ENCODE results near the gene CARD10. TPM values are rescaled to one million over a fixed set of nuclear protein-coding genes. Genes with fewer than 3 reads are reported as not detected.

CARD10 gene
- total and polyA plus RNA-seq, 2 of the 13 experiments (the other 11 are each of a cell fraction or from before 2014, with no cell fraction given), result 35.2 to 55.8 TPM

DNA sequence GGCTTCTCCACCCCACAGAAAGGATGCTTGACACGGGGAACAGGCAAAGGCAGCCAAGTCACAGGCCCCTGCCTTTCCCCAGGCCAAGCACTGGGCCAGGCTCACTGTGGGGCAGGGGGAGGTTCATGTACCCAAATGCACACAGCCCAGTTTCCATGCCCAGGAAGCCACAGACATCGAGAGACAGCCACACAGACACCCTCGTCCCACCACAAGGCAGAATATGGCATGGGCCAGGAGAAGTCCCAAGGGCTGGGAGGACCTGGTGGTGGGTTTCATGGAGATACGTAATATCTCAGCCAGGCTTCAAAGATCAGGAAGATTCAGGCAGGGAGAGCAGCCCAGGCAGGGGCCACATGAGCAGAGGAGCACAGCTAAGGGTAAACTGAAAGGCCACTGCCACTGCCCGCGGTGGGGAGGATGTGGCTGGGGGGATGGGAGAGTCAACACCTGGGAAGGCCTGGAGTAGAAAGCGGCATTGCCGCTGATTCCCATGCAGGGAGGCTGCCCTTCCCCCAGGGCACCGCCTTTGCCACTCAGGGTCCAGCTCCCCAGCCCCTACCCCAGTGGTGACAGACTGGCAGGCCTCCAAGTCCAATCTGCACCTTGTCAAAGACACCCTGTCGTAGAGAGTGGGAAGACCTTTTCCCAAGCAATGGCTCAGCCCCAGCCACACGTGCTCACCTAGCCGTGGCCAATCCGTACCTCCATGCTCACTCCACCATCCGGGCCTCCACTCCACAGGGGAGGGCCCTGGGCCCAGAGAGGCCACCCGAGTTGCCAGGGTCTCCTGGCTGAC lies 30.7 kb downstream of the CARD10 start (continued):
- TF ChIP-seq, protein P1, sequence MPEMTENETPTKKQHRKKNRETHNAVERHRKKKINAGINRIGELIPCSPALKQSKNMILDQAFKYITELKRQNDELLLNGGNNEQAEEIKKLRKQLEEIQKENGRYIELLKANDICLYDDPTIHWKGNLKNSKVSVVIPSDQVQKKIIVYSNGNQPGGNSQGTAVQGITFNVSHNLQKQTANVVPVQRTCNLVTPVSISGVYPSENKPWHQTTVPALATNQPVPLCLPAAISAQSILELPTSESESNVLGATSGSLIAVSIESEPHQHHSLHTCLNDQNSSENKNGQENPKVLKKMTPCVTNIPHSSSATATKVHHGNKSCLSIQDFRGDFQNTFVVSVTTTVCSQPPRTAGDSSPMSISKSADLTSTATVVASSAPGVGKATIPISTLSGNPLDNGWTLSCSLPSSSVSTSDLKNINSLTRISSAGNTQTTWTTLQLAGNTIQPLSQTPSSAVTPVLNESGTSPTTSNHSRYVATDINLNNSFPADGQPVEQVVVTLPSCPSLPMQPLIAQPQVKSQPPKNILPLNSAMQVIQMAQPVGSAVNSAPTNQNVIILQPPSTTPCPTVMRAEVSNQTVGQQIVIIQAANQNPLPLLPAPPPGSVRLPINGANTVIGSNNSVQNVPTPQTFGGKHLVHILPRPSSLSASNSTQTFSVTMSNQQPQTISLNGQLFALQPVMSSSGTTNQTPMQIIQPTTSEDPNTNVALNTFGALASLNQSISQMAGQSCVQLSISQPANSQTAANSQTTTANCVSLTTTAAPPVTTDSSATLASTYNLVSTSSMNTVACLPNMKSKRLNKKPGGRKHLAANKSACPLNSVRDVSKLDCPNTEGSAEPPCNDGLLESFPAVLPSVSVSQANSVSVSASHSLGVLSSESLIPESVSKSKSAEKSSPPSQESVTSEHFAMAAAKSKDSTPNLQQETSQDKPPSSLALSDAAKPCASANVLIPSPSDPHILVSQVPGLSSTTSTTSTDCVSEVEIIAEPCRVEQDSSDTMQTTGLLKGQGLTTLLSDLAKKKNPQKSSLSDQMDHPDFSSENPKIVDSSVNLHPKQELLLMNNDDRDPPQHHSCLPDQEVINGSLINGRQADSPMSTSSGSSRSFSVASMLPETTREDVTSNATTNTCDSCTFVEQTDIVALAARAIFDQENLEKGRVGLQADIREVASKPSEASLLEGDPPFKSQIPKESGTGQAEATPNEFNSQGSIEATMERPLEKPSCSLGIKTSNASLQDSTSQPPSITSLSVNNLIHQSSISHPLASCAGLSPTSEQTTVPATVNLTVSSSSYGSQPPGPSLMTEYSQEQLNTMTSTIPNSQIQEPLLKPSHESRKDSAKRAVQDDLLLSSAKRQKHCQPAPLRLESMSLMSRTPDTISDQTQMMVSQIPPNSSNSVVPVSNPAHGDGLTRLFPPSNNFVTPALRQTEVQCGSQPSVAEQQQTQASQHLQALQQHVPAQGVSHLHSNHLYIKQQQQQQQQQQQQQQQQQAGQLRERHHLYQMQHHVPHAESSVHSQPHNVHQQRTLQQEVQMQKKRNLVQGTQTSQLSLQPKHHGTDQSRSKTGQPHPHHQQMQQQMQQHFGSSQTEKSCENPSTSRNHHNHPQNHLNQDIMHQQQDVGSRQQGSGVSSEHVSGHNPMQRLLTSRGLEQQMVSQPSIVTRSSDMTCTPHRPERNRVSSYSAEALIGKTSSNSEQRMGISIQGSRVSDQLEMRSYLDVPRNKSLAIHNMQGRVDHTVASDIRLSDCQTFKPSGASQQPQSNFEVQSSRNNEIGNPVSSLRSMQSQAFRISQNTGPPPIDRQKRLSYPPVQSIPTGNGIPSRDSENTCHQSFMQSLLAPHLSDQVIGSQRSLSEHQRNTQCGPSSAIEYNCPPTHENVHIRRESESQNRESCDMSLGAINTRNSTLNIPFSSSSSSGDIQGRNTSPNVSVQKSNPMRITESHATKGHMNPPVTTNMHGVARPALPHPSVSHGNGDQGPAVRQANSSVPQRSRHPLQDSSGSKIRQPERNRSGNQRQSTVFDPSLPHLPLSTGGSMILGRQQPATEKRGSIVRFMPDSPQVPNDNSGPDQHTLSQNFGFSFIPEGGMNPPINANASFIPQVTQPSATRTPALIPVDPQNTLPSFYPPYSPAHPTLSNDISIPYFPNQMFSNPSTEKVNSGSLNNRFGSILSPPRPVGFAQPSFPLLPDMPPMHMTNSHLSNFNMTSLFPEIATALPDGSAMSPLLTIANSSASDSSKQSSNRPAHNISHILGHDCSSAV (CRISPR knock-in tag; IDR thresholded peaks at IDR 0.05; ENCODE audit: borderline replicate concordance), result no peak; the same call in 1 of the 2 replicates
- TF ChIP-seq POLR2A (IDR thresholded peaks at IDR 0.05; ENCODE audit: insufficient read depth in 1 of 2, low read depth in 2 of 2, low read length in 2 of 2) (peak in 1 of 2 experiments; percentile 35; a peak in 1 of 4 replicates), HOXD1 (CRISPR knock-in tag; IDR thresholded peaks at IDR 0.05) (no peak), FOXA1 (IDR thresholded peaks at IDR 0.05) (no peak), FOXA1 (CRISPR knock-in tag; IDR thresholded peaks at IDR 0.05) (peak; percentile 89), KLF15 (CRISPR knock-in tag; IDR thresholded peaks at IDR 0.05; ENCODE audit: borderline replicate concordance) (no peak), THAP11 (CRISPR knock-in tag; IDR thresholded peaks at IDR 0.05) (peak; percentile 50; the same call in 1 of the 2 replicates), NFKB2 (CRISPR knock-in tag; IDR thresholded peaks at IDR 0.05; ENCODE audit: borderline replicate concordance) (peak; percentile 20; the same call in 1 of the 2 replicates), RARG (CRISPR knock-in tag; IDR thresholded peaks at IDR 0.05; ENCODE audit: low read depth) (no peak), ZSCAN31 (CRISPR knock-in tag; IDR thresholded peaks at IDR 0.05; ENCODE audit: low read depth) (no peak), ZSCAN29 (CRISPR knock-in tag; conservative IDR thresholded peaks at IDR 0.05) (0 out of 2 replicates have a peak, but pooled peaks have one; percentile 52), TBP (CRISPR knock-in tag; IDR thresholded peaks at IDR 0.05) (no peak), GATAD1 (CRISPR knock-in tag; IDR thresholded peaks at IDR 0.05) (no peak)
- TF ChIP-seq, protein P2, sequence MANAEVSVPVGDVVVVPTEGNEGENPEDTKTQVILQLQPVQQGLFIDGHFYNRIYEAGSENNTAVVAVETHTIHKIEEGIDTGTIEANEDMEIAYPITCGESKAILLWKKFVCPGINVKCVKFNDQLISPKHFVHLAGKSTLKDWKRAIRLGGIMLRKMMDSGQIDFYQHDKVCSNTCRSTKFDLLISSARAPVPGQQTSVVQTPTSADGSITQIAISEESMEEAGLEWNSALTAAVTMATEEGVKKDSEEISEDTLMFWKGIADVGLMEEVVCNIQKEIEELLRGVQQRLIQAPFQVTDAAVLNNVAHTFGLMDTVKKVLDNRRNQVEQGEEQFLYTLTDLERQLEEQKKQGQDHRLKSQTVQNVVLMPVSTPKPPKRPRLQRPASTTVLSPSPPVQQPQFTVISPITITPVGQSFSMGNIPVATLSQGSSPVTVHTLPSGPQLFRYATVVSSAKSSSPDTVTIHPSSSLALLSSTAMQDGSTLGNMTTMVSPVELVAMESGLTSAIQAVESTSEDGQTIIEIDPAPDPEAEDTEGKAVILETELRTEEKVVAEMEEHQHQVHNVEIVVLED (CRISPR knock-in tag; IDR thresholded peaks at IDR 0.05; ENCODE audit: borderline replicate concordance), result 0 out of 2 replicates have a peak, but pooled peaks have one; percentile 42
- TF ChIP-seq, protein P3, sequence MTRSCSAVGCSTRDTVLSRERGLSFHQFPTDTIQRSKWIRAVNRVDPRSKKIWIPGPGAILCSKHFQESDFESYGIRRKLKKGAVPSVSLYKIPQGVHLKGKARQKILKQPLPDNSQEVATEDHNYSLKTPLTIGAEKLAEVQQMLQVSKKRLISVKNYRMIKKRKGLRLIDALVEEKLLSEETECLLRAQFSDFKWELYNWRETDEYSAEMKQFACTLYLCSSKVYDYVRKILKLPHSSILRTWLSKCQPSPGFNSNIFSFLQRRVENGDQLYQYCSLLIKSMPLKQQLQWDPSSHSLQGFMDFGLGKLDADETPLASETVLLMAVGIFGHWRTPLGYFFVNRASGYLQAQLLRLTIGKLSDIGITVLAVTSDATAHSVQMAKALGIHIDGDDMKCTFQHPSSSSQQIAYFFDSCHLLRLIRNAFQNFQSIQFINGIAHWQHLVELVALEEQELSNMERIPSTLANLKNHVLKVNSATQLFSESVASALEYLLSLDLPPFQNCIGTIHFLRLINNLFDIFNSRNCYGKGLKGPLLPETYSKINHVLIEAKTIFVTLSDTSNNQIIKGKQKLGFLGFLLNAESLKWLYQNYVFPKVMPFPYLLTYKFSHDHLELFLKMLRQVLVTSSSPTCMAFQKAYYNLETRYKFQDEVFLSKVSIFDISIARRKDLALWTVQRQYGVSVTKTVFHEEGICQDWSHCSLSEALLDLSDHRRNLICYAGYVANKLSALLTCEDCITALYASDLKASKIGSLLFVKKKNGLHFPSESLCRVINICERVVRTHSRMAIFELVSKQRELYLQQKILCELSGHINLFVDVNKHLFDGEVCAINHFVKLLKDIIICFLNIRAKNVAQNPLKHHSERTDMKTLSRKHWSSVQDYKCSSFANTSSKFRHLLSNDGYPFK (CRISPR knock-in tag; IDR thresholded peaks at IDR 0.05; ENCODE audit: borderline replicate concordance), result peak; percentile 25; the same call in 1 of the 2 replicates

All from HepG2 (cell line).